SJCRH30 (cell line): ENCODE data around the gene ARMC8. TPM values are rescaled to one million over a fixed set of nuclear protein-coding genes. Genes with fewer than 3 reads are reported as not detected.

ENCODE experiments used
- DNase-seq, 2 experiments: peaks; one replicate each; pipeline ENCODE4 v3.0.0-alpha.2; 2015 to 2020
- H3K27ac ChIP-seq: fragments of 250-450 bp; sonication (Bioruptor Pico); 2 replicates; pipeline ENCODE4 v1.5.1; 2020; ENCODE audit warnings: mild to moderate bottlenecking, moderate library complexity
- H3K27me3 ChIP-seq: fragments of 250-450 bp; sonication (Bioruptor Pico); 2 replicates; pipeline ENCODE4 v1.5.1; 2020; ENCODE audit warnings: mild to moderate bottlenecking, moderate library complexity
- H3K36me3 ChIP-seq: fragments of 250-450 bp; sonication (Bioruptor Pico); 2 replicates; pipeline ENCODE4 v1.5.1; 2020; ENCODE audit warnings: mild to moderate bottlenecking, moderate library complexity
- H3K4me1 ChIP-seq: fragments of 250-450 bp; sonication (Bioruptor Pico); 2 replicates; pipeline ENCODE4 v1.5.1; 2020; ENCODE audit warnings: mild to moderate bottlenecking, moderate library complexity
- H3K4me3 ChIP-seq: fragments of 250-450 bp; sonication (Bioruptor Pico); 2 replicates; pipeline ENCODE4 v1.5.1; 2020; ENCODE audit warnings: mild to moderate bottlenecking, moderate library complexity
- H3K9me3 ChIP-seq: fragments of 250-450 bp; sonication (Bioruptor Pico); replicated peaks from 2 replicates; pipeline ENCODE4 v1.5.1; 2020; ENCODE audit warnings: mild to moderate bottlenecking, moderate library complexity
- total RNA-seq: library from RNA; depleted of rRNA; stranded (reverse); fragments of >200 nt; shearing (Covaris generic); gene quantifications from 2 replicates; pipeline ENCODE4 v1.2.3, GENCODE V29; 2014

ARMC8 gene
- total RNA-seq, 1 experiment from 2014 or later, result 64.3 TPM

- no peak for DNase-seq
- H3K4me1 ChIP-seq, result no peaks in the 10 kb centered on the region
- no peak overlapping the region for H3K4me3 ChIP-seq
- H3K9me3 ChIP-seq, result no peaks in the 10 kb centered on the region
- no peak overlapping the region for H3K27ac ChIP-seq
- no peaks in the 10 kb centered on the region for H3K27me3 ChIP-seq
- peaks cover 21% of the 10 kb centered on the region for H3K36me3 ChIP-seq
These were observed 26.4 kb downstream of the ARMC8 start for GRCh38 chr3:138213398-138214085.

GRCh38 chr3:138219255-138219654 is 32.2 kb downstream of the ARMC8 start:
- Histone ChIP-seq H3K27ac (no peak overlapping the region), H3K4me1 (no peaks in the 10 kb centered on the region), H3K27me3 (no peaks in the 10 kb centered on the region), H3K4me3 (no peak overlapping the region), H3K9me3 (no peaks in the 10 kb centered on the region), H3K36me3 (peaks cover 37% of the 10 kb centered on the region)
- DNase-seq, result no peak

GRCh38 chr3:138220242-138220641 is 33.1 kb downstream of the ARMC8 start:
- Histone ChIP-seq H3K36me3 (peaks cover 38% of the 10 kb centered on the region), H3K27ac (no peak overlapping the region), H3K27me3 (no peaks in the 10 kb centered on the region), H3K9me3 (no peaks in the 10 kb centered on the region), H3K4me1 (no peaks in the 10 kb centered on the region), H3K4me3 (no peak overlapping the region)
- DNase-seq, result no peak

GRCh38 chr3:138220788-138221187 is 33.7 kb downstream of the ARMC8 start:
- peaks cover 43% of the 10 kb centered on the region for H3K36me3 ChIP-seq
- H3K27ac ChIP-seq, result no peak overlapping the region
- no peak for DNase-seq
- no peaks in the 10 kb centered on the region for H3K9me3 ChIP-seq
- H3K4me1 ChIP-seq, result no peaks in the 10 kb centered on the region
- no peak overlapping the region for H3K4me3 ChIP-seq
- H3K27me3 ChIP-seq, result no peaks in the 10 kb centered on the region

DNA sequence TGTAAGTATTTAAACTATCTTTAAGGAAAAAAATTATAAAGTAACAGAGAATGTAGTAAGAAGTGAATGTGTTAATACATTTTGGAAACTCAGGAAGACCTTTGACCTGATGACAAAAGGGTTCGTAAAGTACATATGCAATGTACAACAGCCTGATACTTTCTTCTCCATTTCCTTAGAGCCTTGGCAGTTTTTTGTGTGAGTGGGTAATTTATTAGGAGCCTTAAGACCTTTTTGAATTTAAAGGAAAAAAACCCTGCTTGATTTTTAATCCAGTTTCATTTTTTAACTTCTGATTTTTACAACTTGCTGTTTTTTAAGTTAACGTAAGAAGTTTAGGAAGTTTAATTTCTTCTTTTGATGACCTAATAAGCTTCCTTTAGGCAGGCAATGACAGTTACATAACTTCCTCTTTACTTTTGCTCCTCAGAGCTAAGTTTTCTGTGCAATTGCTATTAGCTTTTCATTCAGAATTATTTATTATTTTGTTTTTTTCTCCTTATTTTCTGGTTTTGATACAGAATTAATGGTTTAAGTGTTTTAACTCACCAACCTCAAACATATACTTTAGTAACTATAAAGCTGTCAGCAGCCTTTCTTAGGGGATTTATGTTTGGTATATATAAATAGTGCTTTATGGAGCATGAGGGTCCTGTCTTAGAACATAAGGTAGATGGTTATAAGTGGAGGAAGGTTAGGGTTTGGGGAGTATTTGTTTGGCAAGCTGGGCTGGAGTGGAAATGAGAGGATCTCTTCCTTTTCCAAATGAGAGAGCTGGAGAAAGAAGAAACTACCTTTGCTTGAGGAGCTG is 35.2 kb downstream of the ARMC8 start:
- no peak for DNase-seq
- H3K9me3 ChIP-seq, result no peaks in the 10 kb centered on the region
- peaks cover 49% of the 10 kb centered on the region for H3K36me3 ChIP-seq
- H3K27ac ChIP-seq, result no peak overlapping the region
- H3K27me3 ChIP-seq, result no peaks in the 10 kb centered on the region
- no peaks in the 10 kb centered on the region; the same call in 1 of the 2 replicates for H3K4me1 ChIP-seq
- H3K4me3 ChIP-seq, result no peak overlapping the region

GRCh38 chr3:138222942-138223287 is 35.8 kb downstream of the ARMC8 start:
- DNase-seq, result no peak
- Histone ChIP-seq H3K36me3 (peaks cover 49% of the 10 kb centered on the region), H3K27me3 (no peaks in the 10 kb centered on the region)

DNA sequence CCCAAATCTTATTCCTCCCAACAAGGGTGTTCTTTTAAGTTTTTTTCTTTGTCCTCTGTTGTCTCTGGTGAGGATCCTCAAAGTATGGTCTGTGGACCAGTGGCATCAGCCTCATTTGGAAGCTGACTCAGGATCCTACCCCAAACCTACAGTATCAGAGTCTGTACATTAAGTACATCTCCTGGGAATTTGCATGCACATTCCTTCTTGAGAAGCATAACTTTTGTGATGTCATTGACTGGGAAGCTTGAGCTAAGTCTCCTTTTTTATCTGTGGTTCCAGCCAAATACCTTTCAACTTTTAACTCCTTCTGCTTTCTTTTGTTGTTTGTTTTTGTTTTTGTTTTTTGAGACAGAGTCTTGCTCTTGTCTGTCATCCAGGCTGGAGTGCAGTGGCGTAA is 40.5 kb downstream of the ARMC8 start:
- Histone ChIP-seq H3K9me3 (no peaks in the 10 kb centered on the region), H3K4me3 (no peak overlapping the region), H3K4me1 (no peaks in the 10 kb centered on the region; the same call in 1 of the 2 replicates), H3K36me3 (peaks cover 67% of the 10 kb centered on the region), H3K27me3 (no peaks in the 10 kb centered on the region), H3K27ac (no peak overlapping the region)
- DNase-seq, result no peak

More at GRCh38 chr3:138222942-138223287, 35.8 kb downstream of the ARMC8 start:
- Histone ChIP-seq H3K4me1 (no peaks in the 10 kb centered on the region; the same call in 1 of the 2 replicates), H3K27ac (no peak overlapping the region), H3K9me3 (no peaks in the 10 kb centered on the region), H3K4me3 (no peak overlapping the region)

GRCh38 chr3:138230525-138230924 is 43.4 kb downstream of the ARMC8 start:
- no peaks in the 10 kb centered on the region for H3K9me3 ChIP-seq
- DNase-seq, result no peak

GRCh38 chr3:138232705-138233364 is 45.7 kb downstream of the ARMC8 start:
- H3K4me3 ChIP-seq, result no peak overlapping the region
- H3K4me1 ChIP-seq, result no peaks in the 10 kb centered on the region; the same call in 1 of the 2 replicates
- no peaks in the 10 kb centered on the region for H3K9me3 ChIP-seq
- DNase-seq, result no peak
- peaks cover 59% of the 10 kb centered on the region for H3K36me3 ChIP-seq
- H3K27ac ChIP-seq, result no peak overlapping the region
- H3K27me3 ChIP-seq, result no peaks in the 10 kb centered on the region

More at GRCh38 chr3:138230525-138230924, 43.4 kb downstream of the ARMC8 start:
- Histone ChIP-seq H3K27ac (no peak overlapping the region), H3K27me3 (no peaks in the 10 kb centered on the region), H3K36me3 (peaks cover 56% of the 10 kb centered on the region), H3K4me3 (no peak overlapping the region), H3K4me1 (no peaks in the 10 kb centered on the region; the same call in 1 of the 2 replicates)

DNA sequence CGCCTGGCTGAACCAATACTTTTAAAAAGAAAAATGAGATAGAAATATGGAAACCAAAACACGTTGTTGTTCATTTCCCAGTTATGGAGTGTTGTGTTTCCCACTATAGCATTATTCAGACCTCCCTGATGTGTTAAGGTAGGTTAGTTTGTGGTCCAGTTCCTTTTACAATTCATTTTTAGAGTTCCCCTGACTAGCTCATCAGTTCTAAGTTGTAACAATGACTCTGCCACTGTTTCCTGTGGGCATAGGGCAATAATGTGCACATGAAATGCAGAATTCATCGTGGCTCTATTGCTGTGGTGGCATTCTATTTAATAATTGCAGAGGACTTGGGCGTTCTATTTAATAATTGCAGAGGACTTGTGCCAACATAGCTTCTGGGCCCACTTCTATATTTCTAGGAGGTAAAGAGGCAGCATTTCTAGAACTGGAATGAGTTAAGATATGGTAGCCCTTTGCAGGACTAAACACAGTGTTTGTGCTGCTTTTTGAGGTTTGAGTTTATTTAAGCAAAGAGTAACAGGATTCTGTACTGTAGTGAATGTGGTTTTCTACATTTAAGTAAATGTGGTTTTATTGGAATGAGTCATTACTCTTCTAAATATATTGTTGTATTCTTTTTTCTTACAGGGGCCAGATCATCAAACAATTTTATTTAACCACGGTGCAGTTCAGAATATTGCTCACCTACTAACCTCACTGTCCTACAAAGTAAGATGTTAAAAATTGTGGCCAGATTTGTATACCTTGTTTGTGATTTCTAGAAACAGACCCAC is 47.5 kb downstream of the ARMC8 start:
- Histone ChIP-seq H3K27ac (no peak overlapping the region), H3K4me1 (no peaks in the 10 kb centered on the region), H3K27me3 (no peaks in the 10 kb centered on the region), H3K4me3 (no peak overlapping the region), H3K36me3 (peaks cover 60% of the 10 kb centered on the region), H3K9me3 (no peaks in the 10 kb centered on the region)
- no peak for DNase-seq

DNA sequence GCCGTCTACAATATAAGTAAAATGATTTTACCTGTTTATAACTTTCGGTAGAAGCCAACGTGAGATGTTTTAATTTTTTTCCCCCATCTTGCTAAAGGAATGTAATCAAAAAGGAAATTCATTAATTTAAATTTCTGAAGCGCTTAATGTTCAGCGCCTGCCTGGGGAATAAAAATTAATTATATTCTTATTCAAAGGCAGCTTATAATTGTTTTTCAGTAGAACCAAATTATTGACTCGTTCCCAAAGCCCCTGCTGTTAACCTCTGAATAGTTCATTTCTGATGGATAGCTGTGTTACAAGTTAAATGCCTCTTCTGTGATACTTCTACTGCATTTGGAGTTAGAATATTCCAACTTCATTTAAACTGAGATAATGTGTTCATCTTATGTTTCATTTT is 51.6 kb downstream of the ARMC8 start:
- Histone ChIP-seq H3K9me3 (no peaks in the 10 kb centered on the region), H3K36me3 (peaks cover 60% of the 10 kb centered on the region), H3K4me3 (no peak overlapping the region), H3K27ac (no peak overlapping the region), H3K4me1 (no peaks in the 10 kb centered on the region), H3K27me3 (no peaks in the 10 kb centered on the region)
- DNase-seq, result no peak

DNA sequence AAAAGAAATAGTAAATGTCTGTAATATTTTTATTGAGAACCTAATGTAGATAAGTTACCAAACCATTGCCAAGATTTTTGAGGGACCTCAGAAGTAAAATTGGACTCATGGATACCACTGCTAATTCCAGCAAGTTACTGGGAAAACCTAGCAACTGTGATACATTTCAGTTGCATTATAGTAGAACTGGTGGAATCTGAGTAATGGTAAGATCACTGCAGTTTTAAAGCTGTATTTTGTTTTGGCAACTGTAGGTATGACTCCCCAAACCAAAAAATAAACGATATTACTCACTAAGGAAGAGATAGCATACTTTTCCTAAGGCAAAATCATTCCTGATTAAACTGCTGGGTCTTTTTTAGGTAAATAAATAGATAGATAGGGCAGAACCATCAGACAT is 54.0 kb downstream of the ARMC8 start:
- Histone ChIP-seq H3K27me3 (no peaks in the 10 kb centered on the region), H3K4me1 (no peaks in the 10 kb centered on the region), H3K4me3 (no peak overlapping the region), H3K27ac (no peak overlapping the region), H3K9me3 (no peaks in the 10 kb centered on the region), H3K36me3 (peaks cover 68% of the 10 kb centered on the region)
- DNase-seq, result no peak

DNA sequence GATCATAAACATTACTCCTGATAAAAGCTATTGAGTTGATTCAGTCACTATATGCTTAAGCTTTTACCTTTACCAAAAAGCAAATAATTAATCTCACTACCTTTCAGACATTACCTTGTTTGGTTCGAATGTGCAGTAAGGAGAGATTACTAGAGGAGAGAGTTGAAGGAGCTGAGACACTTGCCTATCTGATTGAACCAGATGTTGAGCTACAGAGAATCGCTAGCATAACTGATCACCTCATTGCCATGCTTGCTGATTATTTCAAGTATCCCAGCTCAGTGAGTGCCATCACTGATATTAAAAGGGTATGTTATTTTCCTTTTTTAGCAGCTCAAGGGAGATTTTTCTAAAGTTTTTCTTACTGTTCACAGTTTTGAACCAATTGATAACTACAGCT is 54.6 kb downstream of the ARMC8 start:
- Histone ChIP-seq H3K36me3 (peaks cover 69% of the 10 kb centered on the region), H3K9me3 (no peaks in the 10 kb centered on the region), H3K27ac (no peak overlapping the region), H3K4me3 (no peak overlapping the region), H3K4me1 (no peaks in the 10 kb centered on the region), H3K27me3 (no peaks in the 10 kb centered on the region)
- no peak for DNase-seq

- Histone ChIP-seq H3K4me1 (no peaks in the 10 kb centered on the region), H3K4me3 (no peak overlapping the region), H3K9me3 (no peaks in the 10 kb centered on the region), H3K27ac (no peak overlapping the region), H3K27me3 (no peaks in the 10 kb centered on the region), H3K36me3 (peaks cover 61% of the 10 kb centered on the region)
- DNase-seq, result no peak
These were observed 55.4 kb downstream of the ARMC8 start for GRCh38 chr3:138242466-138242865.
